HepG2 (cell line): Measurements from ENCODE around the gene TRIM72. TPM values are rescaled to one million over a fixed set of nuclear protein-coding genes. Genes with fewer than 3 reads are reported as not detected.
"Not testable (repeated sequence)": the region's sequence is repeated elsewhere in the genome, so short reads cannot be mapped to it uniquely, and the experiment has no call there.

Experiments
- ATAC-seq: fragments of 200-7000 bp; cut with Tn5 transposase; 3 replicates; pipeline ENCODE4 v1.9.1; 2020; ENCODE audit warnings: mild to moderate bottlenecking, moderate library complexity
- BruUV-seq: library from RNA; stranded (reverse); fragments of 400-500 nt; replicated peaks from 2 replicates; lab custom pipeline; 2021; lab: Mats Ljungman, UMichigan
- CTCF ChIA-PET: fragments of 300-600 bp; formaldehyde crosslinking; extraction: SDS; loops from one replicate; lab custom pipeline; 2021; ENCODE audit warnings: low total read pairs, inconsistent platforms, low intra/inter-chr PET ratio; lab: Yijun Ruan, JAX
- POLR2A ChIA-PET: fragments of 350-600 bp; sonication (Branson Sonifier 250); formaldehyde crosslinking; loops from one replicate; lab custom pipeline; 2020; ENCODE audit warnings: antibody characterized with exemption, inconsistent platforms; lab: Yijun Ruan, JAX
- DNase-seq: peaks from one replicate; pipeline ENCODE4 v3.0.0-alpha.2; 2015; ENCODE audit warnings: low spot score
- FAIRE-seq: peaks from 3 replicates; lab custom pipeline; 2011; peaks lifted over from hg19 to GRCh38; lab: Jason Lieb, UNC
- H2AFZ ChIP-seq: one replicate; pipeline ENCODE4 v1.6.1; 2011; ENCODE audit warnings: low read length, inconsistent platforms
- H3K27ac ChIP-seq: fragments of 300-600 bp; 3 replicates; pipeline ENCODE4 v1.8.0; 2011; ENCODE audit warnings: mixed run types, mild to moderate bottlenecking, mixed read lengths, low read length, inconsistent platforms; ENCODE audit not compliant: insufficient read depth; ENCODE audit errors: extremely low read length
- H3K27me3 ChIP-seq, 2 experiments: fragments of 200-600 bp in 1 of 2; 2 replicates in 1 of 2; 3 replicates in 1 of 2; pipeline versions ENCODE4 v1.6.0 to v1.8.0; 2011; ENCODE audit warnings: low read length in 2 of 2, mild to moderate bottlenecking in 2 of 2, moderate library complexity in 2 of 2, inconsistent platforms in 1 of 2; ENCODE audit not compliant: insufficient read depth in 2 of 2, control insufficient read depth in 1 of 2
- H3K36me3 ChIP-seq, 2 experiments: fragments of 200-600 bp in 1 of 2; replicated peaks in 1 of 2; 2 replicates in 1 of 2; 3 replicates in 1 of 2; pipeline versions ENCODE4 v1.5.1 to v1.8.0; 2011; ENCODE audit warnings: low read length in 2 of 2, inconsistent platforms in 1 of 2; ENCODE audit not compliant: insufficient read depth in 2 of 2, control insufficient read depth in 1 of 2
- H3K4me1 ChIP-seq: 2 replicates; pipeline ENCODE4 v1.5.1; 2012; ENCODE audit warnings: low read length, inconsistent platforms; ENCODE audit not compliant: insufficient read depth
- H3K4me2 ChIP-seq: 2 replicates; pipeline ENCODE4 v1.6.0; 2011; ENCODE audit warnings: low read depth, low read length, inconsistent platforms
- H3K4me3 ChIP-seq, 3 experiments: fragments of 200-600 bp in 1 of 3; sonication (generic), shearing (Covaris generic) in 1 of 3; replicated peaks in 1 of 3; 2 replicates each; pipeline ENCODE4 v1.5.1; 2011 to 2016; ENCODE audit warnings: low read length in 3 of 3, inconsistent platforms in 2 of 3, low read depth in 2 of 3, mild to moderate bottlenecking in 2 of 3, control low read depth in 1 of 3, mixed read lengths in 1 of 3; ENCODE audit not compliant: insufficient read depth in 1 of 3
- H3K79me2 ChIP-seq: one replicate; pipeline ENCODE4 v1.6.1; 2011; ENCODE audit warnings: low read length, inconsistent platforms; ENCODE audit not compliant: insufficient read depth
- H3K9ac ChIP-seq: 2 replicates; pipeline ENCODE4 v1.6.0; 2011; ENCODE audit warnings: mild to moderate bottlenecking, low read depth, low read length, inconsistent platforms; ENCODE audit not compliant: insufficient read depth
- H3K9me3 ChIP-seq: 2 replicates; pipeline ENCODE4 v1.5.1; 2012; ENCODE audit warnings: mild to moderate bottlenecking, low read length
- H4K20me1 ChIP-seq: 2 replicates; pipeline ENCODE4 v1.6.0; 2011; ENCODE audit warnings: inconsistent platforms, mild to moderate bottlenecking, low read length, moderate library complexity; ENCODE audit not compliant: insufficient read depth
- SOX13 ChIP-seq, 3 experiments: fragments of 450-650 bp in 1 of 3; sonication (generic) in 1 of 3; formaldehyde crosslinking in 1 of 3; IDR thresholded peaks in 2 of 3; conservative IDR thresholded peaks in 1 of 3; 2 replicates each; pipeline versions ENCODE4 v1.5.0 to v1.6.1; 2016 to 2020; ENCODE audit warnings: antibody characterized with exemption in 1 of 3, mild to moderate bottlenecking in 1 of 3, missing compliant biosample characterization in 1 of 3, missing genetic modification reagents in 1 of 3, moderate library complexity in 1 of 3
- SOX5 ChIP-seq: IDR thresholded peaks from 2 replicates; pipeline ENCODE4 v1.6.1; 2016; ENCODE audit warnings: borderline replicate concordance
- TRIM24 ChIP-seq: sonication (generic); formaldehyde crosslinking; IDR thresholded peaks from 2 replicates; pipeline ENCODE4 v1.8.0; 2022; ENCODE audit warnings: mild to moderate bottlenecking, missing genetic modification reagents
- ZNF652 ChIP-seq: IDR thresholded peaks from 2 replicates; pipeline ENCODE4 v1.6.1; 2016; ENCODE audit warnings: low read depth, borderline replicate concordance
- WGBS: methylation state at CpG from one replicate; pipeline ENCODE4 v1.1.6; 2017; ENCODE audit warnings: low lambda C conversion rate; 5-methylcytosine and 5-hydroxymethylcytosine counted together
- in situ Hi-C: cut with HindIII; loops from 2 replicates; pipeline ENCODE4 v1.10.0; 2017; ENCODE audit warnings: low pct_unique_long_range_greater_than_20kb; ENCODE audit not compliant: extremely low pct_ligation_motif_present
- intact Hi-C: fragments of 100-400 bp; cut with micrococcal nuclease; formaldehyde crosslinking; loops from one replicate; pipeline ENCODE4 v1.10.0; 2022; ENCODE audit not compliant: unreplicated experiment
- polyA plus RNA-seq, 8 experiments: library from polyadenylated mRNA; depleted of rRNA in 3 of 8; stranded (reverse) in 7 of 8; unstranded in 1 of 8; fragments of >200 nt; fragmentation: Illumina TruSeq in 4 of 8; extraction: Trizol in 4 of 8; gene quantifications; 2 replicates each; pipeline versions ENCODE4 v1.2.1 to v1.2.3, GENCODE V29; 2011 to 2016; ENCODE audit warnings: low read depth in 4 of 8, missing spikeins in 1 of 8, mixed read lengths in 1 of 8; ENCODE audit not compliant: insufficient read depth in 1 of 8
- total RNA-seq, 5 experiments: library from RNA; depleted of rRNA; stranded (reverse); fragments of >200 nt; fragmentation: Illumina TruSeq; extraction: Trizol; gene quantifications; 2 replicates each; pipeline ENCODE4 v1.2.3, GENCODE V29; 2016; ENCODE audit warnings: low read depth in 1 of 5

Gene TRIM72
- total and polyA plus RNA-seq, 2 of the 13 experiments (the other 11 are each of a cell fraction or from before 2014, with no cell fraction given): not detected

DNA sequence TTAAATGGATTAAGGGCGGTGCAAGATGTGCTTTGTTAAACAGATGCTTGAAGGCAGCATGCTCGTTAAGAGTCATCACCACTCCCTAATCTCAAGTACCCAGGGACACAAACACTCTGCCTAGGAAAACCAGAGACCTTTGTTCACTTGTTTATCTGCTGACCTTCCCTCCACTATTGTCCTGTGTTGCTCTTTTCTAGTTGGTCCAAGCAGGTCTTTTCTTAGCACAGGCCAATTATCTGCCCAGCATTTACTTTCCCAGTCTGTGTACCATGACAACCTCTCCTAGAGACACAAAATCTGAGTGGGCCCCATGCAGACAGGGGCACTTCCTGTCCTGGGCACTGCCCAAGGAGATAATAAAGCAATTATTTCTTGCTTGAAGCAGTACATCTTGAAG, 43.9 kb upstream of the TRIM72 start:
- TF ChIP-seq SOX5 (CRISPR knock-in tag) (peak; percentile 29; the same call in 1 of the 2 replicates), SOX13 (CRISPR knock-in tag; conservative IDR thresholded peaks at IDR 0.05 in 1 of 2, IDR thresholded peaks at IDR 0.05 in 1 of 2) (peak in 1 of 2 experiments; percentile 44; a peak in 1 of 4 replicates)
- FAIRE-seq; H4K20me1 ChIP-seq; H3K36me3 ChIP-seq; H2AFZ ChIP-seq; BruUV-seq; H3K4me3 ChIP-seq; DNase-seq; CTCF ChIA-PET; H3K27ac ChIP-seq; H3K9ac ChIP-seq; H3K4me2 ChIP-seq; in situ Hi-C loops; intact Hi-C loops; H3K9me3 ChIP-seq; H3K79me2 ChIP-seq; H3K27me3 ChIP-seq; TF ChIP-seq SOX13 (IDR thresholded peaks at IDR 0.05): not testable (repeated sequence)
- H3K4me1 ChIP-seq: peaks cover 43% of the 10 kb centered on the region
- 0% methylated on average over 1 of the region's 2 CpGs for WGBS
- ATAC-seq: peak; percentile 30
- POLR2A ChIA-PET: interaction anchor here (1.0 to 2.0 kb wide), 2 partner anchors 10 to 52 kb away, joined by 3 to 11 read pairs; partner anchors contain the start of genes FUS and KAT8

DNA sequence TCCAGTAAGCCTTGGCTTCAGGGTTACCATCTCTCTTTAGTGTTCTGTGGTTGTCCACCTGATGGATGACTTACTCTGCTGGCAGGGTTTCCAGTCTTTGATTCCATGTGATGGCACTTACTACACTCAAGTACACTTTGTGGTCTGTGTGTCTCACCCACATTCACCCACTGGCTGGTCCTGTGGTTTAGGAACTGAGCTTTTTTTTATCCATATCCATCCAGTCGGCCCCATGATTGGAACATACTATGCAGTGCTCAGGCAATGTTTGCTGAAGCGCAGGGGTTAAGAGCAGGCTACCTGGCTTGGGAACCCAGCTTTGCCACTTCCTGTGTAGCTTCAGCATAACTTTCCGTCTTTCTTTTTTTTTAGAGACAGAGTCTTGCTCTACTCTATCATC, 36.8 kb upstream of the TRIM72 start:
- Histone ChIP-seq H2AFZ (no peak overlapping the region), H3K4me3 (no peak overlapping the region)
- TF ChIP-seq TRIM24 (CRISPR knock-in tag): no peak
- TF ChIP-seq ZNF652 (CRISPR knock-in tag): peak; percentile 45; the same call in 1 of the 2 replicates
- TF ChIP-seq, all 625 proteins: peak for 1
- BruUV-seq: no TSS peak
- POLR2A ChIA-PET: interaction anchor here (1.0 kb wide), 2 partner anchors 35 to 76 kb away, joined by 3 to 4 read pairs; no protein-coding TSS in a partner anchor
- CTCF ChIA-PET: no interaction called here
- no peaks in the 10 kb centered on the region; a peak in 1 of 5 replicates for H3K27me3 ChIP-seq
- H3K36me3 ChIP-seq: peaks cover 3 to 4% of the 10 kb centered on the region in 2 experiments; a peak in 2 of 5 replicates
- H3K4me1 ChIP-seq: peaks cover 33% of the 10 kb centered on the region
- no peak overlapping the region for H3K9ac ChIP-seq
- DNase-seq (no peak), FAIRE-seq (no peak), ATAC-seq (no peak)
- no peak overlapping the region for H3K27ac ChIP-seq
- in situ Hi-C loops: no loop called here
- H3K79me2 ChIP-seq: peaks cover 28% of the 10 kb centered on the region
- intact Hi-C loops: no loop called here
- no peaks in the 10 kb centered on the region for H3K9me3 ChIP-seq
- H4K20me1 ChIP-seq: peaks cover 17% of the 10 kb centered on the region
- no peak overlapping the region for H3K4me2 ChIP-seq
- 44% methylated on average over 3 of the region's 3 CpGs for WGBS
